ENCODE measurements around the gene MRC1.
"Not testable (repeated sequence)": the region's sequence is repeated elsewhere in the genome, so short reads cannot be mapped to it uniquely, and the experiment has no call there.

The MRC1 gene

GRCh38 chr10:17943033-17943745, 134.0 kb downstream of the MRC1 start:
- in situ Hi-C loops (cut with MboI; ENCODE audit: low pct_unique_long_range_greater_than_20kb, low sequenced_read_pairs) = no loop called here
- no peak for DNase-seq

GRCh38 chr10:17950269-17950668, 141.1 kb downstream of the MRC1 start:
- in situ Hi-C loops (cut with MboI; ENCODE audit: low pct_unique_long_range_greater_than_20kb, low sequenced_read_pairs); DNase-seq: not testable (repeated sequence)

- no peak for DNase-seq
- in situ Hi-C loops (cut with MboI; ENCODE audit: low pct_unique_long_range_greater_than_20kb, low sequenced_read_pairs) = no loop called here
Observed at GRCh38 chr10:17950726-17951125, 141.6 kb downstream of the MRC1 start.

GRCh38 chr10:17951868-17952371, 142.8 kb downstream of the MRC1 start, which contains the start of gene SLC39A12:
SLC39A12 (plus strand) TSS chr10:17951918; CDS start chr10:17953277, 1,359 bp downstream.
- in situ Hi-C loops (cut with MboI; ENCODE audit: low pct_unique_long_range_greater_than_20kb, low sequenced_read_pairs) = no loop called here
- peak; percentile 1 for DNase-seq

GRCh38 chr10:17954372-17954771, 145.2 kb downstream of the MRC1 start:
- DNase-seq; in situ Hi-C loops (cut with MboI; ENCODE audit: low pct_unique_long_range_greater_than_20kb, low sequenced_read_pairs): not testable (repeated sequence)

- DNase-seq = no peak
- in situ Hi-C loops (cut with MboI; ENCODE audit: low pct_unique_long_range_greater_than_20kb, low sequenced_read_pairs) = no loop called here
Observed at GRCh38 chr10:17954861-17955260, 145.7 kb downstream of the MRC1 start.

GRCh38 chr10:17958049-17958448, 148.9 kb downstream of the MRC1 start:
- in situ Hi-C loops (cut with MboI; ENCODE audit: low pct_unique_long_range_greater_than_20kb, low sequenced_read_pairs) = no loop called here
- no peak for DNase-seq

GRCh38 chr10:17959870-17960269, 150.7 kb downstream of the MRC1 start:
- DNase-seq = no peak
- in situ Hi-C loops (cut with MboI; ENCODE audit: low pct_unique_long_range_greater_than_20kb, low sequenced_read_pairs) = no loop called here

All from KBM-7 (cell line).